Liver (tissue), 3 donors: ENCODE results near the gene HBG1.

ENCODE experiments used
- FOXA1 ChIP-seq: IDR thresholded peaks from 2 replicates; pipeline ENCODE4 v1.6.1; 2016; ENCODE audit warnings: antibody characterized with exemption
- RAD21 ChIP-seq, 2 donors: IDR thresholded peaks; 2 replicates each; pipeline ENCODE4 v1.6.1; 2016; ENCODE audit warnings: antibody characterized with exemption in 2 of 2, mild to moderate bottlenecking in 2 of 2
- TAF1 ChIP-seq: conservative IDR thresholded peaks from 2 replicates; pipeline ENCODE4 v1.6.1; 2016; ENCODE audit warnings: antibody characterized with exemption, mild to moderate bottlenecking
- YY1 ChIP-seq: IDR thresholded peaks from 2 replicates; pipeline ENCODE4 v1.6.1; 2016; ENCODE audit warnings: antibody characterized with exemption, mild to moderate bottlenecking
- TF ChIP-seq, protein P1 (sequence below): IDR thresholded peaks from 2 replicates; pipeline ENCODE4 v1.6.1; 2016; ENCODE audit warnings: antibody characterized with exemption, mild to moderate bottlenecking
- TF ChIP-seq, protein P2 (sequence below): fragments of 150-350 bp; IDR thresholded peaks from 2 replicates; pipeline ENCODE4 v1.5.1; 2017; ENCODE audit warnings: improper control_type of control experiment, low read depth, low read length; ENCODE audit not compliant: missing input control
- TF ChIP-seq, protein P3 (sequence below): IDR thresholded peaks from 2 replicates; pipeline ENCODE4 v1.6.1; 2016; ENCODE audit warnings: antibody characterized with exemption
- donor health status: healthy.
- donor health status: healthy.

DNA sequence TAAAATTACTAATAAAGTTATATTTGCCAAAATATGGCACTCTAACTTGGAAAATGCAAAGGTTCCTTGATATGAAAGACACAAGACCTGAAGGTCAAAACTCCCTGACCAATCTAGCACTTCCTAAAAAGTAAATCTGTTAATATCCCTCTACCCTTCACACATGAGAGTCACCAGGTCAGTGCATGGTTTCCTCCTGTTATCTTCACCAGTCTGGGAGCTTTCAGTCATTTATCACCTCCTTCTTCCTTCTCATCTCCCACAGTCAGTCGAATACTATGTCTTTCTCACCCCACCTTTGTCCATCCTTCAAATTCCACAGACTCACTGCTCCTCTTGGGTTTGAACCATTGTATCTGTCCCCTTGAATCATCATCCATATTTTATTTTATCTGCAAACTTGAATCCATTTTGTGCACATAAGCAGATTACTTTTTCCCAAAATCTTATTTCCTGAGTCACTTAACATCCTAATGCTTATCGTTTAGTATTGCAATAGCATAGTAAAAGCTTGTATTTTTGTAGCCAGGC, 17.4 kb upstream of the HBG1 start:
- TF ChIP-seq RAD21 (IDR thresholded peaks at IDR 0.05), result no peak
- TF ChIP-seq, protein P1, sequence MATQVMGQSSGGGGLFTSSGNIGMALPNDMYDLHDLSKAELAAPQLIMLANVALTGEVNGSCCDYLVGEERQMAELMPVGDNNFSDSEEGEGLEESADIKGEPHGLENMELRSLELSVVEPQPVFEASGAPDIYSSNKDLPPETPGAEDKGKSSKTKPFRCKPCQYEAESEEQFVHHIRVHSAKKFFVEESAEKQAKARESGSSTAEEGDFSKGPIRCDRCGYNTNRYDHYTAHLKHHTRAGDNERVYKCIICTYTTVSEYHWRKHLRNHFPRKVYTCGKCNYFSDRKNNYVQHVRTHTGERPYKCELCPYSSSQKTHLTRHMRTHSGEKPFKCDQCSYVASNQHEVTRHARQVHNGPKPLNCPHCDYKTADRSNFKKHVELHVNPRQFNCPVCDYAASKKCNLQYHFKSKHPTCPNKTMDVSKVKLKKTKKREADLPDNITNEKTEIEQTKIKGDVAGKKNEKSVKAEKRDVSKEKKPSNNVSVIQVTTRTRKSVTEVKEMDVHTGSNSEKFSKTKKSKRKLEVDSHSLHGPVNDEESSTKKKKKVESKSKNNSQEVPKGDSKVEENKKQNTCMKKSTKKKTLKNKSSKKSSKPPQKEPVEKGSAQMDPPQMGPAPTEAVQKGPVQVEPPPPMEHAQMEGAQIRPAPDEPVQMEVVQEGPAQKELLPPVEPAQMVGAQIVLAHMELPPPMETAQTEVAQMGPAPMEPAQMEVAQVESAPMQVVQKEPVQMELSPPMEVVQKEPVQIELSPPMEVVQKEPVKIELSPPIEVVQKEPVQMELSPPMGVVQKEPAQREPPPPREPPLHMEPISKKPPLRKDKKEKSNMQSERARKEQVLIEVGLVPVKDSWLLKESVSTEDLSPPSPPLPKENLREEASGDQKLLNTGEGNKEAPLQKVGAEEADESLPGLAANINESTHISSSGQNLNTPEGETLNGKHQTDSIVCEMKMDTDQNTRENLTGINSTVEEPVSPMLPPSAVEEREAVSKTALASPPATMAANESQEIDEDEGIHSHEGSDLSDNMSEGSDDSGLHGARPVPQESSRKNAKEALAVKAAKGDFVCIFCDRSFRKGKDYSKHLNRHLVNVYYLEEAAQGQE, result no peak
- TF ChIP-seq, protein P2, sequence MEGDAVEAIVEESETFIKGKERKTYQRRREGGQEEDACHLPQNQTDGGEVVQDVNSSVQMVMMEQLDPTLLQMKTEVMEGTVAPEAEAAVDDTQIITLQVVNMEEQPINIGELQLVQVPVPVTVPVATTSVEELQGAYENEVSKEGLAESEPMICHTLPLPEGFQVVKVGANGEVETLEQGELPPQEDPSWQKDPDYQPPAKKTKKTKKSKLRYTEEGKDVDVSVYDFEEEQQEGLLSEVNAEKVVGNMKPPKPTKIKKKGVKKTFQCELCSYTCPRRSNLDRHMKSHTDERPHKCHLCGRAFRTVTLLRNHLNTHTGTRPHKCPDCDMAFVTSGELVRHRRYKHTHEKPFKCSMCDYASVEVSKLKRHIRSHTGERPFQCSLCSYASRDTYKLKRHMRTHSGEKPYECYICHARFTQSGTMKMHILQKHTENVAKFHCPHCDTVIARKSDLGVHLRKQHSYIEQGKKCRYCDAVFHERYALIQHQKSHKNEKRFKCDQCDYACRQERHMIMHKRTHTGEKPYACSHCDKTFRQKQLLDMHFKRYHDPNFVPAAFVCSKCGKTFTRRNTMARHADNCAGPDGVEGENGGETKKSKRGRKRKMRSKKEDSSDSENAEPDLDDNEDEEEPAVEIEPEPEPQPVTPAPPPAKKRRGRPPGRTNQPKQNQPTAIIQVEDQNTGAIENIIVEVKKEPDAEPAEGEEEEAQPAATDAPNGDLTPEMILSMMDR, result no peak
- TF ChIP-seq, protein P3, sequence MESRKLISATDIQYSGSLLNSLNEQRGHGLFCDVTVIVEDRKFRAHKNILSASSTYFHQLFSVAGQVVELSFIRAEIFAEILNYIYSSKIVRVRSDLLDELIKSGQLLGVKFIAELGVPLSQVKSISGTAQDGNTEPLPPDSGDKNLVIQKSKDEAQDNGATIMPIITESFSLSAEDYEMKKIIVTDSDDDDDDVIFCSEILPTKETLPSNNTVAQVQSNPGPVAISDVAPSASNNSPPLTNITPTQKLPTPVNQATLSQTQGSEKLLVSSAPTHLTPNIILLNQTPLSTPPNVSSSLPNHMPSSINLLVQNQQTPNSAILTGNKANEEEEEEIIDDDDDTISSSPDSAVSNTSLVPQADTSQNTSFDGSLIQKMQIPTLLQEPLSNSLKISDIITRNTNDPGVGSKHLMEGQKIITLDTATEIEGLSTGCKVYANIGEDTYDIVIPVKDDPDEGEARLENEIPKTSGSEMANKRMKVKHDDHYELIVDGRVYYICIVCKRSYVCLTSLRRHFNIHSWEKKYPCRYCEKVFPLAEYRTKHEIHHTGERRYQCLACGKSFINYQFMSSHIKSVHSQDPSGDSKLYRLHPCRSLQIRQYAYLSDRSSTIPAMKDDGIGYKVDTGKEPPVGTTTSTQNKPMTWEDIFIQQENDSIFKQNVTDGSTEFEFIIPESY, result no peak
- no peak for TF ChIP-seq TAF1
- TF ChIP-seq YY1, result no peak
- TF ChIP-seq FOXA1, result no peak
